SK-N-MC (cell line): ENCODE measurements around the gene PTGDS.

ENCODE experiments used
- DNase-seq: peaks from one replicate; pipeline ENCODE4 v3.0.0-alpha.2; 2011; ENCODE audit warnings: low read depth, low spot score
- H3K27ac ChIP-seq: fragments of 200-600 bp; sonication (generic); 2 replicates; pipeline ENCODE4 v1.5.1; 2016; ENCODE audit warnings: mixed run types
- H3K36me3 ChIP-seq: fragments of 200-600 bp; sonication (generic); 2 replicates; pipeline ENCODE4 v1.6.1; 2017; ENCODE audit warnings: antibody characterized with exemption, low read length, mixed read lengths; ENCODE audit not compliant: insufficient read depth
- H3K4me3 ChIP-seq: fragments of 200-600 bp; sonication (generic); 2 replicates; pipeline ENCODE4 v1.5.1; 2016
- H3K9ac ChIP-seq: fragments of 200-600 bp; sonication (generic); 2 replicates; pipeline ENCODE4 v1.8.0; 2017; ENCODE audit warnings: mixed run types, mixed read lengths; ENCODE audit not compliant: insufficient read length
- H3K9me3 ChIP-seq: fragments of 200-600 bp; sonication (generic); 2 replicates; pipeline ENCODE4 v1.6.1; 2017; ENCODE audit warnings: low read depth, mild to moderate bottlenecking, antibody characterized with exemption, low read length, moderate library complexity, mixed read lengths
- EZH2 ChIP-seq: fragments of 200-600 bp; sonication (generic); IDR thresholded peaks from one replicate; pipeline ENCODE4 v1.6.1; 2017; ENCODE audit warnings: antibody characterized with exemption
- FOXP2 ChIP-seq: optimal IDR thresholded peaks from 2 replicates; pipeline ENCODE3; 2011; ENCODE audit warnings: mild to moderate bottlenecking, moderate library complexity; ENCODE audit not compliant: insufficient read depth; ENCODE audit errors: extremely low read length, control extremely low read depth
- POLR2AphosphoS5 ChIP-seq: IDR thresholded peaks from 2 replicates; pipeline ENCODE4 v1.6.1; 2012; ENCODE audit warnings: mild to moderate bottlenecking, low read depth, low read length, borderline replicate concordance

PTGDS gene

DNA sequence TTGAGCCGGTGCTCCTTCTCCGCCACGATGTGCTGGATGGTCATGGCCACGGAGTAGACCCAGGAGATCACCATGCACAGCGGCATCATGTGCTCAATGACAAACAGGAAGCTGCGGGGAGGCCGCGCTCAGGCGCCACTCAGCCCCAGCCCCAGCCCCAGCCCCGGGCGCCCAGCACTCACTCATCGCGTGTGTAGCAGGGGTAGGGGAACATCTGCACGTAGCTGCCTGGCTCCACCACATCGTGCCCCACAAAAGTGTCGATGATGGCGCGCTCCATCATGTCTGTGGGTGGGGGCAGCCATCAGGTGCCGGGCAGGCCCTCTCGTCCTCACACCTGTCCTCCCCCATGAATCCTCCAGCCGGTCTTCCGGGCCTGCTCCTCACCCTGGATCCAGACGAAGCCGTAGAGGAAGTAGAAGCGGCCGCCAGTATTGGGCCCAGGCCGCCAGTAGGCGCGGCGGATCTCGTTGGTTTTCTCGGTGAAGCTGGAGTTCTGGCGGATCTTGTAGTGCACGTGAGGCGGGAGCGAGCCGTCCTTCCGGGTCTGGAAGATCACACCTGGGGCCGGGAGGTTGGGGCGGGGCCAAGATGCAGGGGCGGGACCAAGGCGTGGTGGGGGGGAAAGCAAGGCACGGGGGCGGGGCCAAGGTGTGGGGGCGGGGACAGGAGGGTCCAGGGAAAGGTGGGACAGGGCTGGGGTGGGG is 40.6 kb downstream of the PTGDS start:
- no peak overlapping the region for H3K4me3 ChIP-seq
- TF ChIP-seq POLR2AphosphoS5 (no peak), EZH2 (no peak), FOXP2 (no peak)
- H3K36me3 ChIP-seq = no peaks in the 10 kb centered on the region
- no peaks in the 10 kb centered on the region for H3K9me3 ChIP-seq
- DNase-seq = no peak
- H3K9ac ChIP-seq = no peak overlapping the region
- H3K27ac ChIP-seq = no peak overlapping the region

DNA sequence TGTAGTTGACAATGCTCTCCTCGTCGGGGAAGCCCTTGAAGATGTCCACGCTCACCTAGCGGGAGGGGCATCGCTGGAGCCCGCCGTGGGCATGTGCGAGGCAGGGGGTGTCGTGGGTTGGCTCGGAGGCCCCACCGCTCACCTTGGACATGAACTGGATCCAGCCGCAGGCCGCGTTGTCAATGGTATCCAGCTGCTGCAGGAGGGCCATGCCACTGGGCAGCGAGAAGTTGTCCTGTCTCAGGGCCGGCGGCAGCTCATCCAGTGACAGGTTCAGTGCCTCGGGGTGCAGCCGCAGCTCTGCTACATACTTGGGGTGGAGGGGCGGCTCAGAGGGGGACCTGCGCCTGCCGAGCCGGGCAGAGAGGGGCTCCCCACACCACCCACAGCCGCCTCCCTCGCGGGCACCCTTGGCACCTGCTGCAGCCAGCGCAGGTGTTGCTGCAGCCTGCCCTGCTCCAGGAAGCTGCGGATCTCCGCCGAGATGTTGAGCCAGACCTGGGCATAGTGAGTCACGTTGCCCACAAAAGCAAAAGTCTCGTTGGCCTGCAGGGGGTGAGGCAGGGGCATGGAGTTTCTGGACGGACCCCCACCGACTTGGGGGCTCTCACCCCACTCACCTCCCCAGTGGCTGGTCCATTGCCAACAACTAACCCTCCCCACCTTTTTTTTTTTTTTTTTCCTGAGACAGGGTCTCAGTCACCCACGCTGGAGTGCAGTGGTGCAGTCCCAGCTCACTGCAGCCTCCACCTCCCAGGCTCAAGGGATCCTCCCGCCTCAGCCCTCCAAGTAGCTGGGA is 41.7 kb downstream of the PTGDS start:
- DNase-seq = no peak
- no peak overlapping the region for H3K27ac ChIP-seq
- H3K9me3 ChIP-seq = no peaks in the 10 kb centered on the region
- no peaks in the 10 kb centered on the region for H3K36me3 ChIP-seq
- H3K4me3 ChIP-seq = no peak overlapping the region
- H3K9ac ChIP-seq = no peak overlapping the region
- TF ChIP-seq POLR2AphosphoS5 (no peak), EZH2 (no peak)

DNA sequence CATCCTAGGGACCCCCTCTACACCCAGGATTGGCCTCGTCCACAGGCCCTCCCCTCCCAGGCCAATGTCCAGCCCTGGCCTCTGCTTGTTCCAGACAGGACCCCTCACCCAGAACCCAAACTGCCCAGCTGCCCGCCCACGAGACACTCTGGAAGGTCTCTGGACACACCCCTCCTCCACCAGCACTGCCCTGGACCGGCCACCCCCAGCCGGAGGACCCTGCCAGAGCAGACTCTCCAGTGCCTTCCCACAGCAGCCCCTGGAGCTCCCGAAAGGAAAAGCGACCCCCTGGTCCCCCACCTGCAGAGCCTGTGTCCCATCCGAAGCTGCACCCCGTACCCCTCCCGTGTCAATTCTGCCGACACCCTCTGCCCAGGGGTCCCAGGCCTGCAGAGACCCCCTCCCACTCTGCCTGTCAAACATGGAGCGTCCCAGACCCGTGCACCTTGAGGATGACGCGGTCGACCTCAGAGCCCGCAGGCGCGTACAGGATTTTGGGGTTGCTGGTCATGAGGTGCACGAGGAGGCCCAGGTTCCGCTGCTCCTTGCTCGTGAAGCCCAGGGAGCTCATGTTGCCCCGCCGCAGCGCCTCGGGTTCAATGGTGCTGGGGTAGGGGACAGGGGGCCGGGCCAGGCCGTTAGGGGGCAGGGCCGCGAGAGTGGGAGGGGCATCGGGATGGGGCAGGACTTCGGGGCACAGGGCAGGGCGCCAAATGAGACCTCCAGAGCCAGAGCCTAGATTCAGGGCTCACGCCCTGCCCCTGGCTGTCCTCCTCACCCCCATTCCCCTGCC is 42.8 kb downstream of the PTGDS start:
- no peak for TF ChIP-seq FOXP2
- no peak for TF ChIP-seq POLR2AphosphoS5
- no peak for TF ChIP-seq EZH2
- Histone ChIP-seq H3K4me3 (no peak overlapping the region), H3K36me3 (no peaks in the 10 kb centered on the region), H3K27ac (no peak overlapping the region), H3K9me3 (no peaks in the 10 kb centered on the region), H3K9ac (no peak overlapping the region)
- DNase-seq = no peak

DNA sequence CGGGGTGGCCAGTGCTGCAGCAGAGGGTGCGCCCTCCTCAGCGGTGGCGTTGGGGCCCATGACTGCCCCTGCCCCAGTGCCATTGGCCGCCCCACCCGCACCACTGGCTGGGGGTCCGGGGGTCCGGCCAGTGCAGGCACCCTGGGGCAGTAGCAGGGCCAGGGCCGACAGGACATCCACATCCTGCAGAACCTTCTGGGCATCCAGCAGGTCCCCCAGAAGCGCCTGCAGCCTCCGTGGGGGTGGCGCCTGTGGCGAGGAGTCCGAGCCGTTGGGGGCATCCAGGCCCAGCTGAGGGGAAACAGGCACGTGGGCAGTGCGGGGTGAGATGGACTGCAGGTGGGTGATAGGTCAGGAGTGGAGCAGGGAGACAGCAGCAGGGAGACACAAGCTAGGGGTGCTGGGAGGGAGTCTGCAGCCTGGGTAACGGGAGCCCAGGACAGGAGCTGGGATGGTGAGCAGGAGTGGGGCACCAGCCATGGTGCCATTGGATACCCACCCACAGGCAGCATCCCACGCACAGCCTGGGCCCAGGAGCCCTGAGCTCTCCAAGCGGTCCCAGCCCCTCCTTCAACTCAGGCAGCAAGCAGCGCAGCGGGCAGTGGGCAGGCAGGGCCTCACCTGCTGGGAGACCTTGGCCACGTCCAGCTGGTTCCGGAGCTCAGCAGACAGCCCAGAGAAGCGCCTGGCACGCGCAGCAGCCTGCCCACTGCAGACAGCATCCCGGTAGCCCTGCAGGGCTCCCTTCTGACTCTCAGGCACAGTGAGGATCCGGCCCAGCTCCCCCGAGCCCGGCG is 43.7 kb downstream of the PTGDS start:
- H3K36me3 ChIP-seq = no peaks in the 10 kb centered on the region
- TF ChIP-seq EZH2 = no peak
- no peak for TF ChIP-seq FOXP2
- no peak for TF ChIP-seq POLR2AphosphoS5

DNA sequence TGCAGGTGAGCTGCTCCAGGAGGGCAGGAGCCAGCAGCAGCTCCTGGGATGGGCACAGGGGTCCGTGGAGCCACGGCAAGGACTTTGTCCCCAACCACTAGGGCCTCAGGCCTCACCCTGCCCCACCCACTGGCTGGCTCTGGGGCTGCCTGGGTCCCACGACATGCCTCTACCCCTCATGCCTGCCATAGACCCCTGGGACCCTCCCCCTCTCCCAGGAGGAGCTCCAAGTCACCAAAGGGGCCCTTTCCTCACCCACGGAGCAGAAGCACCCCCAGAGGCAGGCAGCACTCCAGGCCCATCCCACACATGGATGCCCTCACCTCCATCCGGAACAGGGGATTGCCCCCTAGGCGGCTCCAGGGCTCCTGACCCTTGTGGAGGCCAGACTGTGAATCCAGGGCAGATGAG is 44.3 kb downstream of the PTGDS start:
- Histone ChIP-seq H3K9me3 (no peaks in the 10 kb centered on the region), H3K4me3 (no peak overlapping the region), H3K9ac (no peak overlapping the region), H3K36me3 (no peaks in the 10 kb centered on the region), H3K27ac (no peak overlapping the region)
- no peak for DNase-seq
- no peak for TF ChIP-seq POLR2AphosphoS5
- no peak for TF ChIP-seq FOXP2
- no peak for TF ChIP-seq EZH2

More for the DNA sequence above, 43.7 kb downstream of the PTGDS start:
- DNase-seq = no peak
- Histone ChIP-seq H3K4me3 (no peak overlapping the region), H3K27ac (no peak overlapping the region), H3K9me3 (no peaks in the 10 kb centered on the region), H3K9ac (no peak overlapping the region)

DNA sequence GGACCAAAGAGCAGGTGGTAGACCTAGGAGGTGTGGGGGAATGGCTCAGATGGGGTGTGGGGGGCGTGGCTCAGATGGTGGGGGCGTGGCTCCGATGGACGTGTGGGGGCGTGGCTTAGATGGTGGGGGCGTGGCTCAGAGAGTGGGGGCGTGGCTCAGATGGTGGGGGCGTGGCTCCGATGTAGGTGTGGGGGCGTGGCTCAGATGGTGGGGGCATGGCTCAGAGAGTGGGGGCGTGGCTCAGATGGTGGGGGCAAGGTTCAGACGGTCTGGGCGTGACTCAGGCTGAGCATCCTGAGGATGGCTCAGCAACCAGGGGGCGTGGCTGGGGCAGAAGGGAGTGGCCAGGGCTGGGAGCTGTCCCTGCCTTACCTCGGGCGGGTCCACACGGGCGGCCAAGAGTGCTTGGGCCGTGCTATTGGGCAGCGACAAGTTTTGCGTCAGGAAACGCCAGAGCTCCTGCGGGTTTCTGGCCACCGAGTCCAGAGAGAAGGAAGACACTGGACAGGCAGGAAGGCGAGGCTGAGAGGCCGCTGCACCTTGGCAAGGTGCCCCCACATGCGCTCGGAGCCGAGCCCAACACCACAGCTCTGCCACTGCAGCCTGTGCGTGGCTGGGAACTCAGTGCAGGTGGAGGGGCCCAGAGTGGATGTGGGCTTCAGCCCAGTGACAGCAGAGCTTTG is 44.8 kb downstream of the PTGDS start:
- Histone ChIP-seq H3K9ac (no peak overlapping the region), H3K9me3 (no peaks in the 10 kb centered on the region), H3K36me3 (no peaks in the 10 kb centered on the region), H3K4me3 (no peak overlapping the region), H3K27ac (no peak overlapping the region)
- TF ChIP-seq EZH2 = no peak
- no peak for TF ChIP-seq FOXP2
- no peak for TF ChIP-seq POLR2AphosphoS5
- DNase-seq = no peak

DNA sequence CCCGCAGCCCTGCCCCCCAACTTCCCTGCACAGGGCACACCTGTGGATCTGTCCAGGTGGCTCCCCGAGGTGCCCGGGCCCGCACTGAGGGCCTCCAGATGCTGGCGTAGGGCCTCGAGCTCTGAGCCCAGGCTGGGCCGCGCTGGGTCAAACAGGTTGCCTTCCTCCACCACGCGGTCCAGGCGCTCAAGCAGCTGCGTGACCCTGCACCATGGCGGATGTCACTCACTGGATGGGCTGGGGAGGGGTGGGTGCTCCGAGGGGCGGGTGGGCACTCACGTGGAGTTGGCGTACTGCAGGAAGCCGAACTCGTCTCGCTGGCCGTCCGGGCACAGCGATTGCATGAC is 45.3 kb downstream of the PTGDS start:
- Histone ChIP-seq H3K9me3 (no peaks in the 10 kb centered on the region), H3K36me3 (no peaks in the 10 kb centered on the region), H3K27ac (no peak overlapping the region), H3K4me3 (no peak overlapping the region), H3K9ac (no peak overlapping the region)
- no peak for TF ChIP-seq FOXP2
- TF ChIP-seq EZH2 = no peak
- TF ChIP-seq POLR2AphosphoS5 = no peak
- DNase-seq = no peak
